ENCODE data around the gene KNSTRN. TPM values are rescaled to one million over a fixed set of nuclear protein-coding genes. Genes with fewer than 3 reads are reported as not detected.
A peak's percentile ranks its signal among the peaks of the same experiment; 100 is the strongest.

KNSTRN gene
- total RNA-seq, 1 donor from 2014 or later: 26.0 TPM

DNA sequence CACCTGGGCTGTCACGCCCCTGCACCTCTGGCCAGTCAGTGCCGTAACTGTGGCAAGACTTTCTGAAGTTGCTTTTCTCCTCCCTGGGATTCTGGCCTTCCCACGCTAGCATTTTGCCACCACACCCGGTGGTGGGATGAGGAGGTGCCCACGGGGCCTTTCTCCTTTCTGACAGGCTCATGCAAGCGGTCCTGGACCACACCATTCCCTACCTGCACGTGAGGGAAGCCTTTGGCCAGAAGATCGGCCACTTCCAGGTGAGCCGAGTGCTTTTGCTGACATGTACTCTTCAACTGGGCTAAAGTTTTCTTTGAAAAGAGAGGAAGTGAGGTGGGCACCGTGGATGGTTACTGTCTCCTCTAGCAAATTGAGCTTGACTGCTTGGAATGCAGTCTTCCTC lies 32.7 kb downstream of the KNSTRN start:
- Mint-ChIP-seq H3K4me3 (ENCODE audit: unreplicated experiment) (peak overlapping the region; percentile 81), H3K27ac (ENCODE audit: unreplicated experiment) (no peak overlapping the region), H3K36me3 (ENCODE audit: low read depth, unreplicated experiment) (peaks cover 41% of the 10 kb centered on the region), H3K4me1 (ENCODE audit: unreplicated experiment) (peaks cover 5% of the 10 kb centered on the region), H3K9me3 (ENCODE audit: unreplicated experiment) (no peaks in the 10 kb centered on the region), H3K27me3 (ENCODE audit: unreplicated experiment) (peaks cover 10% of the 10 kb centered on the region)
- no peak for DNase-seq (ENCODE audit: low spot score)
- TF ChIP-seq, protein P1, sequence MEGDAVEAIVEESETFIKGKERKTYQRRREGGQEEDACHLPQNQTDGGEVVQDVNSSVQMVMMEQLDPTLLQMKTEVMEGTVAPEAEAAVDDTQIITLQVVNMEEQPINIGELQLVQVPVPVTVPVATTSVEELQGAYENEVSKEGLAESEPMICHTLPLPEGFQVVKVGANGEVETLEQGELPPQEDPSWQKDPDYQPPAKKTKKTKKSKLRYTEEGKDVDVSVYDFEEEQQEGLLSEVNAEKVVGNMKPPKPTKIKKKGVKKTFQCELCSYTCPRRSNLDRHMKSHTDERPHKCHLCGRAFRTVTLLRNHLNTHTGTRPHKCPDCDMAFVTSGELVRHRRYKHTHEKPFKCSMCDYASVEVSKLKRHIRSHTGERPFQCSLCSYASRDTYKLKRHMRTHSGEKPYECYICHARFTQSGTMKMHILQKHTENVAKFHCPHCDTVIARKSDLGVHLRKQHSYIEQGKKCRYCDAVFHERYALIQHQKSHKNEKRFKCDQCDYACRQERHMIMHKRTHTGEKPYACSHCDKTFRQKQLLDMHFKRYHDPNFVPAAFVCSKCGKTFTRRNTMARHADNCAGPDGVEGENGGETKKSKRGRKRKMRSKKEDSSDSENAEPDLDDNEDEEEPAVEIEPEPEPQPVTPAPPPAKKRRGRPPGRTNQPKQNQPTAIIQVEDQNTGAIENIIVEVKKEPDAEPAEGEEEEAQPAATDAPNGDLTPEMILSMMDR (IDR thresholded peaks at IDR 0.05; ENCODE audit: unreplicated experiment): no peak

DNA sequence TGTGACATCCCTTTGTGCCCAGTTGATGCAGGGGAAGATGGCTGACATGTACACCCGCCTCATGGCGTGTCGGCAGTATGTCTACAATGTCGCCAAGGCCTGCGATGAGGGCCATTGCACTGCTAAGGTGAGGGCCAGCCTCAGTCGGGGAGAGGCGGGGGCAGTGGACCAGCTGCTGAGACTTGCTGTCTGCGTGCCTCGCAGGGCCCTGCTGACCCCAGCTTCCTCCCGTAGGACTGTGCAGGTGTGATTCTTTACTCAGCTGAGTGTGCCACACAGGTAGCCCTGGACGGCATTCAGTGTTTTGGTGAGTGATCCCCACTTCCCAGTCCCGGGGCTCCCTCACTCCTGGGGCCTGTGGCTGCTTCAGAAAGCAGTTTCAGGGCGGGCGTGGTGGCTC lies 33.5 kb downstream of the KNSTRN start:
- Mint-ChIP-seq H3K27ac (ENCODE audit: unreplicated experiment) (no peak overlapping the region), H3K9me3 (ENCODE audit: unreplicated experiment) (no peaks in the 10 kb centered on the region), H3K4me3 (ENCODE audit: unreplicated experiment) (no peak overlapping the region), H3K27me3 (ENCODE audit: unreplicated experiment) (peaks cover 7% of the 10 kb centered on the region), H3K36me3 (ENCODE audit: low read depth, unreplicated experiment) (peaks cover 33% of the 10 kb centered on the region), H3K4me1 (ENCODE audit: unreplicated experiment) (peaks cover under 1% of the 10 kb centered on the region)
- no peak for DNase-seq (ENCODE audit: low spot score)
- TF ChIP-seq, protein P1 (IDR thresholded peaks at IDR 0.05; ENCODE audit: unreplicated experiment): no peak

DNA sequence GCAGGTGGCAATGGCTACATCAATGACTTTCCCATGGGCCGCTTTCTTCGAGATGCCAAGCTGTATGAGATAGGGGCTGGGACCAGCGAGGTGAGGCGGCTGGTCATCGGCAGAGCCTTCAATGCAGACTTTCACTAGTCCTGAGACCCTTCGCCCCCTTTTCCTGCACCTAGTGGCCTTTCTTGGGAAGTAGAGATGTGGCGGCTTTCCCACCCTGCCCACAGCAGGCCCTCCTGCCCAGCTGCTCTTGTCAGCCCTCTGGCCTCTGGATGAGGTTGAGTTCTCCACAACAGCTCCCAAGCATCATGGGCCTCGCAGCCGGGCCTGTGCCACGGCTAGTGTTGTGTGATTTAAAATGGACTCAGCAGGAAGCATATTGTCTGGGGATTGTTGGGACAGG lies 35.6 kb downstream of the KNSTRN start:
- no peaks in the 10 kb centered on the region for H3K4me1 Mint-ChIP-seq (ENCODE audit: unreplicated experiment)
- no peak overlapping the region for H3K4me3 Mint-ChIP-seq (ENCODE audit: unreplicated experiment)
- TF ChIP-seq, protein P1 (IDR thresholded peaks at IDR 0.05; ENCODE audit: unreplicated experiment): no peak
- no peak for DNase-seq (ENCODE audit: low spot score)
- H3K36me3 Mint-ChIP-seq (ENCODE audit: low read depth, unreplicated experiment): peaks cover 17% of the 10 kb centered on the region
- H3K27me3 Mint-ChIP-seq (ENCODE audit: unreplicated experiment): peaks cover 7% of the 10 kb centered on the region
- H3K27ac Mint-ChIP-seq (ENCODE audit: unreplicated experiment): no peak overlapping the region
- H3K9me3 Mint-ChIP-seq (ENCODE audit: unreplicated experiment): no peaks in the 10 kb centered on the region

DNA sequence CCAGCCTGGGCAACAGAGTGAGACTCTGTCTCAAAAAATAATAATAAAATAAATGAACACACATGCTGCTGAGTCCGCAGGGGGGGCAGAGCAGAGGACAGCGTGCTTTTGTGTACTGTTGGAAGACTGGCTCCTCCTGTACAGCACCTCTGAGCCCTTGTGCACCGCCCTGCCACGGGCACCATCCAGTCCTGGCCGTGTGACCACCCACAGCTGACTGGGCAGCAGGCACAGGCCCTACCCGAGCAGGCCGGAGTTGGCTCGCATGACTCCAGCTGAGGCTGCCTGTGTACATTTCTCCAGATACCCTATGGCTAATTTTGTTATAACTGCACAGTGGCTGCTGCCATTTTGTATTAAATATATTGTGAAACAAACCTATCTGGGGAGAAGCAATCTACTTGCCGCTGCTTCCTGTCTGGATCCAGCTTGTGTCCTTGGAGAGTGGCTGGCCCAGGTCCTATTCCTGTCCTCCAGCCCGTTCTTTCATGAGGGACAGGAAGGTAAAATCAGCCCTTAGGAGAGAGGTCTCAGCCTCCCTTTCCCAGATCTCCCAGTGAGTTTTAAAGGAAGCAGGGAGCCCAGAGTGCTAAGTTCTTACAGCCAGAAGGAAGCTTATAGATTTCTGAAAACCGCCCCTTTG lies 37.7 kb downstream of the KNSTRN start:
- Mint-ChIP-seq H3K9me3 (ENCODE audit: unreplicated experiment) (no peaks in the 10 kb centered on the region), H3K27ac (ENCODE audit: unreplicated experiment) (no peak overlapping the region), H3K36me3 (ENCODE audit: low read depth, unreplicated experiment) (peaks cover 8% of the 10 kb centered on the region), H3K4me3 (ENCODE audit: unreplicated experiment) (no peak overlapping the region), H3K27me3 (ENCODE audit: unreplicated experiment) (peaks cover 5% of the 10 kb centered on the region), H3K4me1 (ENCODE audit: unreplicated experiment) (peaks cover 6% of the 10 kb centered on the region)
- DNase-seq (ENCODE audit: low spot score): no peak
- TF ChIP-seq, protein P1 (IDR thresholded peaks at IDR 0.05; ENCODE audit: unreplicated experiment): no peak

GRCh38 chr15:40420793-40421192 lies 38.3 kb downstream of the KNSTRN start:
- Mint-ChIP-seq H3K36me3 (ENCODE audit: low read depth, unreplicated experiment) (peaks cover 3% of the 10 kb centered on the region), H3K27me3 (ENCODE audit: unreplicated experiment) (peaks cover 5% of the 10 kb centered on the region), H3K9me3 (ENCODE audit: unreplicated experiment) (no peaks in the 10 kb centered on the region), H3K4me3 (ENCODE audit: unreplicated experiment) (no peak overlapping the region), H3K4me1 (ENCODE audit: unreplicated experiment) (peaks cover 6% of the 10 kb centered on the region), H3K27ac (ENCODE audit: unreplicated experiment) (no peak overlapping the region)
- DNase-seq (ENCODE audit: low spot score): no peak
- TF ChIP-seq, protein P1 (IDR thresholded peaks at IDR 0.05; ENCODE audit: unreplicated experiment): no peak
